GM20431 (cell line): ENCODE data around the gene CLK1.

Experiments used
- in situ Hi-C: fragments of 300-500 bp; cut with MseI, MboI; formaldehyde crosslinking; loops from one replicate; pipeline ENCODE4 v1.15.0; 2020; ENCODE audit warnings: low sequenced_read_pairs; ENCODE audit not compliant: unreplicated experiment

CLK1 gene

DNA sequence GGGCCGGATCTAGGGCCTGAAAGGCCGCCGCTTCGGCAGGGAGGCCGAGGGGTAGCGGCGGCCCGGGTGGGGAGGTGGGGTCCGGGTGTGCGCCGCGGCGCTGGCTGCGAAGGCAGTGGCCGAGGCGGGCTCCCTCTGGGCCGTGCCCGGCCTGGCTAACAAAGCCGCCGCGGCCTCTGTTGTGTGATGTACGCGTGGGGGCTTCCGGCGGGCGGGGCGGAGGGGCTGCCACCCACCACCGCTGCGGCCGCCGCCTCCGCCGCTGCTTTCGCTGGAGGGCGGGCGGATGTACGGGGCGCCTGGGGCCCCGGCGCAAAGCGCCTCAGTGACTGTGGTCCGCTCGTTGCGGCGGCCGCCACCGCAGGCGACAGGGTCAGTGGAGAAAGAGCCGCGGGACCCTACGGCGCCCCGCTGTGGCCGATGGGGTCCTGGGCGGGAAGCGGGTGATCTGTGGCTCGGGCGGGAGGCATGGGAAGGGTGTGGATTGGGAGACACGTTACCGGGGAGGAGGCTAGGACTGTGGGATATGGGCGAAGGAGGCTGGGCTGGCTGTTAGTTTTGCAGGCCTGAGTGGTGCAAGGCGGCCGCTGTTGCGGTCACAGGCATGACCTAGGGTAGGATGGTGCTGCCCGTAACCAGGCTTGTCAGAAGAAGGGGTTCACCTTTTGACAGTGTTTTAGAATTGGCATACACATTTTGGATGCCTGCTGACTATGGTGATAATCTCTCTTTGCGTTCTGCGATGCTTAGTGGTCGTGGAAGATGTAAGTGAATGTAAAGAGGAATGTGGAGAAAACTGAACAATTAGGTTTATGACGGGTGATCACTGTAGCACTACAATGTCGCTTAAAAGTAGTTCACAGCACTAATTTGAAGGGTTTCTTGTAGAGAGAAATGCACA lies 52.1 kb downstream of the CLK1 start:
- in situ Hi-C loops = no loop called here

DNA sequence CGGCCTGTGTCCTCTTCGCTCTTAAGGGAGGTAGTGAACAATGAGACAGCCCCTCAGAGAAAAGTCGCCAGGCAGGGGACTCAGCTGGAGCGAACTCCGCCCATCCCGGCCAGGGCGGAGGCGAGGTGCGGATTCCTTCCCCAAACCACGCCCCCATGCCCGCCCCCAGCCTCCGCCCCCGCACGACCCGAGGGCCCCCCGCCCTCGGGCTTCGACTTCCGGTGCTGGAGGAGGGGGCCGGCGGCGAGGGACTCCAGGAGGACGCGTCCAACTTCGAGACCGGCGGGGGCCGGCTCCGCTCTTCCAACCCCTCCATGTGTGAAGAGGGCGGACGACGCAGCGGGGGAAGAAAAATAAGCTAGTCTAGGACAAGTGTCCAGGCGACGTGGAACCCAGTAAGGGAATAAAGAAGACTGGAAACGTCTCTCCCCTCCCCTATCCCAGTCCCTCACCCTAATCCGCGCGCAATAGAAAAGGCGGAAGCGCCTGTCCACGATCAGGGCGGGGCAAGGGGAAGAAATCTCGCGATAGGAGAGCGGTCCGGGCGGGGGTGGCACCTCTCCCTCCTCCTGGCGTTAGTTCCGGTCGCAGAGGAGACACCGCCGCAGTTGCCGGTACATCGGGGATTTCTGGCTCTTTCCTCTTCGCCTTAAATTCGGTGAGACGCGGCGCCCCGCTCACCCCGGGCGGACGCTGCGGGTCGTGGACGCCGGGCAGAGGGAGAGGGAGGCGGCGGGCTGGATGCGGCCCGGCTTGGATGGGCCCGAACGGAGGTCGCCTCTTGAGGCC lies 52.9 kb downstream of the CLK1 start, which contains the start of gene BZW1:
TSS of gene BZW1 (plus strand) at position 578 of the 789 bp plus-strand sequence. CDS start 1,308 bp downstream, outside the sequence.
- in situ Hi-C loops = no loop called here

- in situ Hi-C loops = no loop called here
These were observed 53.5 kb downstream of the CLK1 start for GRCh38 chr2:200810998-200811332.

DNA sequence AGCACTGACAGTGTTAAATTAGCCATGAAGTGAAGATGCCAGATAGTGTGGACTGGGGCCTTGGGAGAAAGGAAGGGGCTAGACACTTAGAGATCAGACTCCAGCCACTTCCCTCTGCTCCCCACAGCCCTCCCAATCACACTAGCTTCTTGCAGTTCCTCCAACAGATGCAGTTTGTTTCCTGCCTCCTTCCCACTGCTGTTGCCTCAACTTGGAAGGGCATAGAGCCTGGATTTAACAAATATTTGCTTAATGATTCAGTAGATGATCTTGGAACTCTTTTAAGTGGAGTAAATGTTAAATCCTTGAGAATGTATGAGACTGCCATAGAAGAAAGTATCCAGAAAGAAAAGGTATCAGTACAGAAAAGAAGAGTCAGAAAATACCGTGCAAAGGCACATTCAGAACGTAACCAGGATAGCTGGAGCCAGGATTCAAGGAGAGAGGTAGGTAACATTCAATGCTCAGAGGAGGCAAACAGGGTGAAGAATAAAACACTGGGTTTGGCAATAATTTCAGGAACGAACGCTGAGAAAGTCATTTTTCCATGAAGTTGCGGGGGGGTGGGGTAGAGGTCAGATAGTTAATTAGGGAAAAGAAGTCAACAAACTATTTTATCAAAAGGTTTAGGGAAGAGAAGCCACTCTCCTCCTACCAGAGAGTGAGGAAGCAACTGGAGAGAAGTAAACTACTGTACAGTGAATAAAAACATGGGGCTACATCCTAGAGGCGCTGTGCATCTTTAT lies 54.0 kb downstream of the CLK1 start:
- in situ Hi-C loops = no loop called here

- in situ Hi-C loops = no loop called here
These were observed 54.8 kb downstream of the CLK1 start for GRCh38 chr2:200809506-200810251.
